H9 (cell line): ENCODE data around the gene PALM3. TPM values are rescaled to one million over a fixed set of nuclear protein-coding genes. Genes with fewer than 3 reads are reported as not detected.

Source experiments
- DNase-seq: peaks from one replicate; pipeline ENCODE4 v3.0.0-alpha.2; 2017
- H2AFZ ChIP-seq: one replicate; pipeline ENCODE4 v1.6.1; 2013; ENCODE audit warnings: mild to moderate bottlenecking, low read length, control low read depth, moderate library complexity
- H2AK5ac ChIP-seq: 2 replicates; pipeline ENCODE4 v1.6.1; 2013; ENCODE audit warnings: low read length, control low read depth, mixed read lengths; ENCODE audit not compliant: insufficient read length
- H2BK120ac ChIP-seq: one replicate; pipeline ENCODE4 v1.6.1; 2013; ENCODE audit warnings: low read depth, mild to moderate bottlenecking, low read length, control low read depth, inconsistent platforms; ENCODE audit not compliant: poor library complexity, severe bottlenecking
- H2BK12ac ChIP-seq: 2 replicates; pipeline ENCODE4 v1.6.1; 2013; ENCODE audit warnings: low read length, control low read depth, mixed read lengths, low read depth; ENCODE audit not compliant: insufficient read length
- H2BK15ac ChIP-seq: 2 replicates; pipeline ENCODE4 v1.6.1; 2013; ENCODE audit warnings: low read depth, low read length, control low read depth
- H2BK20ac ChIP-seq: one replicate; pipeline ENCODE4 v1.6.1; 2013; ENCODE audit warnings: low read depth, mild to moderate bottlenecking, low read length, control low read depth, inconsistent platforms; ENCODE audit not compliant: poor library complexity, severe bottlenecking
- H2BK5ac ChIP-seq: 2 replicates; pipeline ENCODE4 v1.6.1; 2013; ENCODE audit warnings: low read length, control low read depth, mixed read lengths; ENCODE audit not compliant: insufficient read length
- H3K14ac ChIP-seq: 2 replicates; pipeline ENCODE4 v1.6.1; 2013; ENCODE audit warnings: low read length, control low read depth; ENCODE audit not compliant: insufficient read depth
- H3K18ac ChIP-seq: 2 replicates; pipeline ENCODE4 v1.6.1; 2013; ENCODE audit warnings: low read depth, mild to moderate bottlenecking, mixed read lengths, low read length, control low read depth; ENCODE audit not compliant: insufficient read length
- H3K23ac ChIP-seq: 2 replicates; pipeline ENCODE4 v1.6.1; 2013; ENCODE audit warnings: low read length, control low read depth, mixed read lengths, low read depth; ENCODE audit not compliant: insufficient read length
- H3K23me2 ChIP-seq: 2 replicates; pipeline ENCODE4 v1.6.1; 2013; ENCODE audit warnings: low read depth, mild to moderate bottlenecking, mixed read lengths, low read length, control low read depth; ENCODE audit not compliant: insufficient read length, poor library complexity, severe bottlenecking
- H3K27ac ChIP-seq: 2 replicates; pipeline ENCODE4 v1.5.1; 2013; ENCODE audit warnings: low read length, control low read depth, mixed read lengths, low read depth; ENCODE audit not compliant: insufficient read length
- H3K27me3 ChIP-seq: 2 replicates; pipeline ENCODE4 v1.6.1; 2013; ENCODE audit warnings: low read length, control low read depth, inconsistent platforms; ENCODE audit not compliant: insufficient read depth
- H3K4ac ChIP-seq: 2 replicates; pipeline ENCODE4 v1.6.1; 2013; ENCODE audit warnings: low read depth, mild to moderate bottlenecking, control low read depth, inconsistent platforms, low read length, moderate library complexity
- H3K4me1 ChIP-seq: 2 replicates; pipeline ENCODE4 v1.6.1; 2013; ENCODE audit warnings: low read length, control low read depth, inconsistent platforms; ENCODE audit not compliant: insufficient read depth
- H3K4me2 ChIP-seq: 2 replicates; pipeline ENCODE4 v1.6.1; 2013; ENCODE audit warnings: low read length, control low read depth, mixed read lengths; ENCODE audit not compliant: insufficient read length, insufficient read depth
- H3K56ac ChIP-seq: 2 replicates; pipeline ENCODE4 v1.6.1; 2013; ENCODE audit warnings: low read depth, mild to moderate bottlenecking, mixed read lengths, low read length, control low read depth; ENCODE audit not compliant: insufficient read length
- H3K79me1 ChIP-seq: 2 replicates; pipeline ENCODE4 v1.6.1; 2013; ENCODE audit warnings: low read depth, mild to moderate bottlenecking, moderate library complexity, low read length, control low read depth, inconsistent platforms; ENCODE audit not compliant: insufficient read depth, poor library complexity, severe bottlenecking
- H3K79me2 ChIP-seq: 2 replicates; pipeline ENCODE4 v1.6.1; 2013; ENCODE audit warnings: low read length, control low read depth, inconsistent platforms; ENCODE audit not compliant: insufficient read depth
- H3K9ac ChIP-seq: 2 replicates; pipeline ENCODE4 v1.6.1; 2013; ENCODE audit warnings: low read length, control low read depth, mixed read lengths; ENCODE audit not compliant: insufficient read length; ENCODE audit errors: extremely low read depth
- H3K9me3 ChIP-seq: one replicate; pipeline ENCODE4 v1.6.1; 2013; ENCODE audit warnings: low read depth, low read length, inconsistent platforms; ENCODE audit not compliant: control insufficient read depth
- H3T11ph ChIP-seq: one replicate; pipeline ENCODE4 v1.6.1; 2013; ENCODE audit warnings: mild to moderate bottlenecking, low read length, control low read depth, inconsistent platforms
- H4K20me1 ChIP-seq: one replicate; pipeline ENCODE4 v1.6.1; 2013; ENCODE audit not compliant: control insufficient read depth, insufficient read length, insufficient read depth
- H4K5ac ChIP-seq: 2 replicates; pipeline ENCODE4 v1.6.1; 2013; ENCODE audit warnings: low read depth, mild to moderate bottlenecking, mixed read lengths, low read length, control low read depth; ENCODE audit not compliant: insufficient read length
- H4K8ac ChIP-seq: replicated peaks from 2 replicates; pipeline ENCODE4 v1.6.1; 2013; ENCODE audit warnings: low read length, control low read depth, mixed read lengths, low read depth; ENCODE audit not compliant: insufficient read length
- H4K91ac ChIP-seq: 2 replicates; pipeline ENCODE4 v1.6.1; 2013; ENCODE audit warnings: low read depth, mild to moderate bottlenecking, moderate library complexity, mixed read lengths, low read length, control low read depth; ENCODE audit not compliant: insufficient read length
- H3K27ac Mint-ChIP-seq, 3 experiments: 2 replicates in 2 of 3; 3 replicates in 1 of 3; pipeline ENCODE4 v1.8.0; 2020 to 2021; ENCODE audit warnings: mixed read lengths in 3 of 3, mild to moderate bottlenecking in 1 of 3, moderate library complexity in 1 of 3
- H3K27me3 Mint-ChIP-seq: 2 replicates; pipeline ENCODE4 v1.8.0; 2021; ENCODE audit warnings: low read depth, mild to moderate bottlenecking, moderate library complexity, mixed read lengths
- H3K36me3 Mint-ChIP-seq, 3 experiments: 2 replicates in 2 of 3; 3 replicates in 1 of 3; pipeline ENCODE4 v1.8.0; 2020 to 2021; ENCODE audit warnings: low read depth in 3 of 3, mixed read lengths in 3 of 3; ENCODE audit not compliant: insufficient read depth in 1 of 3
- H3K4me1 Mint-ChIP-seq, 2 experiments: 2 replicates each; pipeline ENCODE4 v1.8.0; 2020; ENCODE audit warnings: mixed read lengths in 2 of 2
- H3K4me3 Mint-ChIP-seq, 2 experiments: 2 replicates in 1 of 2; 3 replicates in 1 of 2; pipeline ENCODE4 v1.8.0; 2020 to 2021; ENCODE audit warnings: mild to moderate bottlenecking in 2 of 2, mixed read lengths in 2 of 2, moderate library complexity in 1 of 2
- H3K9me3 Mint-ChIP-seq, 2 experiments: 2 replicates in 1 of 2; 3 replicates in 1 of 2; pipeline ENCODE4 v1.8.0; 2020; ENCODE audit warnings: mild to moderate bottlenecking in 2 of 2, mixed read lengths in 2 of 2, moderate library complexity in 1 of 2
- WGBS: extraction: QIAGEN DNeasy Blood & Tissue Kit; methylation state at CpG from one replicate; pipeline ENCODE4 v1.1.7; 2013; ENCODE audit warnings: missing lambda C conversion rate, low lambda C conversion rate, mixed read lengths; ENCODE audit not compliant: insufficient read length; ENCODE audit errors: extremely low coverage; 5-methylcytosine and 5-hydroxymethylcytosine counted together
- total RNA-seq: library from RNA; stranded (reverse); gene quantifications from 2 replicates; pipeline ENCODE4 v1.2.1, GENCODE V29; 2021
- TF ChIP-seq, protein P1 (sequence below): fragments of 200-600 bp; sonication (generic); conservative IDR thresholded peaks from 3 replicates; pipeline ENCODE4 v1.8.0; 2021; ENCODE audit warnings: antibody characterized with exemption, mild to moderate bottlenecking

Gene PALM3
- total RNA-seq, 1 experiment from 2014 or later: 11.5 TPM

DNA sequence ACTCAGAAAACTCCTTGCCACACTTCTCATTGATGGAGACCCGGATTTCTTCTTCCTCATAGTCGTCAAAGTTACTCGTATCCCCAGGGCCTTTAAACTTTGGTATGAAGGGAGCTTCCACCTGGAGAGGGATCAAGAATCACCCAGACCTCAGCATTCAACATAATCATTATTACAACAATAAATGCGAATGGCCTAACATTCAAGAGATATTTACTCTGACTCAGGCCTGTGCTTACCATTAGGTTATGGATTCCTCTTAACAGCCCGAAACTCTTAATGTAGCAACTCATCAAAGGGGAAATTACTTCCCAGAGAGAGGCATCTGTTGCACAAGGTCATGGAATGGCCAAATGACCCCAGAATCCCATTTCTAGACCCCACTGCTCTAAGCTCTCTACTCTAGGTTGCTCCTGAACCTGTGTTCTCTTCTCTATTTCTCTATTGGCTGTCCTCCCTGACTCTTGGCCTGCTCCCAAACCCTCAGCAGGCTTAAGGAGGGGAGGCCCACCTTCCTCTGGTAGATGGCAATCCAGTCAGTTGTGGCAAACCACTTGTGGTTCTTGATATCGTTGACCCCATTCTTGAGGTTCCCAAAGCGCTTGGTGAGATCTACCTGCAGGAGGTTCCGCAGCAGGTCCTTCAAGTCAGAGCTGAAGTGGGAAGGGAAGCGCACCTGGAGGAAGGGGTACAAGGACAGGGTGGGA, 31.4 kb upstream of the PALM3 start:
- Histone ChIP-seq H4K5ac (no peak overlapping the region), H2BK5ac (no peak overlapping the region), H3K9ac (no peak overlapping the region), H3K56ac (no peak overlapping the region), H3K18ac (no peak overlapping the region), H3K4me1 (no peaks in the 10 kb centered on the region), H2AFZ (no peak overlapping the region), H2BK12ac (no peak overlapping the region), H4K20me1 (no peaks in the 10 kb centered on the region), H3K4ac (no peak overlapping the region), H3T11ph (no peak overlapping the region), H4K91ac (no peak overlapping the region), H3K79me1 (no peaks in the 10 kb centered on the region), H3K14ac (no peak overlapping the region), H3K4me2 (no peak overlapping the region), H3K9me3 (peaks cover 6% of the 10 kb centered on the region), H2AK5ac (no peak overlapping the region), H3K23ac (no peak overlapping the region), H2BK20ac (no peak overlapping the region), H2BK120ac (no peak overlapping the region), H3K23me2 (peaks cover 8% of the 10 kb centered on the region), H4K8ac (no peak overlapping the region), H2BK15ac (no peak overlapping the region), H3K27me3 (no peaks in the 10 kb centered on the region), H3K79me2 (no peaks in the 10 kb centered on the region), H3K27ac (no peak overlapping the region)
- peaks cover 23% of the 10 kb centered on the region for H3K27me3 Mint-ChIP-seq
- H3K9me3 Mint-ChIP-seq: peaks cover 13 to 15% of the 10 kb centered on the region in 2 experiments
- TF ChIP-seq, protein P1, sequence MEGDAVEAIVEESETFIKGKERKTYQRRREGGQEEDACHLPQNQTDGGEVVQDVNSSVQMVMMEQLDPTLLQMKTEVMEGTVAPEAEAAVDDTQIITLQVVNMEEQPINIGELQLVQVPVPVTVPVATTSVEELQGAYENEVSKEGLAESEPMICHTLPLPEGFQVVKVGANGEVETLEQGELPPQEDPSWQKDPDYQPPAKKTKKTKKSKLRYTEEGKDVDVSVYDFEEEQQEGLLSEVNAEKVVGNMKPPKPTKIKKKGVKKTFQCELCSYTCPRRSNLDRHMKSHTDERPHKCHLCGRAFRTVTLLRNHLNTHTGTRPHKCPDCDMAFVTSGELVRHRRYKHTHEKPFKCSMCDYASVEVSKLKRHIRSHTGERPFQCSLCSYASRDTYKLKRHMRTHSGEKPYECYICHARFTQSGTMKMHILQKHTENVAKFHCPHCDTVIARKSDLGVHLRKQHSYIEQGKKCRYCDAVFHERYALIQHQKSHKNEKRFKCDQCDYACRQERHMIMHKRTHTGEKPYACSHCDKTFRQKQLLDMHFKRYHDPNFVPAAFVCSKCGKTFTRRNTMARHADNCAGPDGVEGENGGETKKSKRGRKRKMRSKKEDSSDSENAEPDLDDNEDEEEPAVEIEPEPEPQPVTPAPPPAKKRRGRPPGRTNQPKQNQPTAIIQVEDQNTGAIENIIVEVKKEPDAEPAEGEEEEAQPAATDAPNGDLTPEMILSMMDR: no peak
- DNase-seq: no peak
- WGBS: no CpG with 5 or more reads among the region's 9 CpGs
- H3K36me3 Mint-ChIP-seq: peaks cover 14 to 36% (median 29%) of the 10 kb centered on the region in 3 experiments
- H3K27ac Mint-ChIP-seq: no peak overlapping the region
- peaks cover 12% of the 10 kb centered on the region in 2 experiments for H3K4me1 Mint-ChIP-seq
- H3K4me3 Mint-ChIP-seq: peak overlapping the region; percentile 17 to 55; a peak in 3 of 5 replicates
